Keratinocyte (primary cell): Measurements from ENCODE around the gene USH2A. TPM values are rescaled to one million over a fixed set of nuclear protein-coding genes. Genes with fewer than 3 reads are reported as not detected.

ENCODE experiments used
- DNase-seq: peaks from one replicate; pipeline ENCODE4 v3.0.0-alpha.2; 2011; ENCODE audit warnings: low read depth, missing footprints, low spot score
- FAIRE-seq: peaks from 2 replicates; lab custom pipeline; 2011; peaks lifted over from hg19 to GRCh38; lab: Jason Lieb, UNC
- H2AFZ ChIP-seq: 2 replicates; pipeline ENCODE4 v1.6.0; 2012; ENCODE audit warnings: low read length, control low read depth, inconsistent platforms; ENCODE audit not compliant: control insufficient read depth
- H3K27ac ChIP-seq: 2 replicates; pipeline ENCODE4 v1.5.1; 2011; ENCODE audit warnings: low read length; ENCODE audit not compliant: control insufficient read depth, insufficient read depth
- H3K27me3 ChIP-seq: 3 replicates; pipeline ENCODE4 v1.6.0; 2011; ENCODE audit warnings: low read length; ENCODE audit not compliant: control insufficient read depth, insufficient read depth; ENCODE audit errors: extremely low read depth
- H3K36me3 ChIP-seq, 2 experiments: 2 replicates in 1 of 2; 3 replicates in 1 of 2; pipeline ENCODE4 v1.5.1; 2011; ENCODE audit warnings: low read length in 2 of 2, mild to moderate bottlenecking in 1 of 2; ENCODE audit not compliant: control insufficient read depth in 2 of 2, insufficient read depth in 2 of 2; ENCODE audit errors: extremely low read depth in 1 of 2
- H3K4me1 ChIP-seq: 3 replicates; pipeline ENCODE4 v1.5.1; 2011; ENCODE audit warnings: low read length; ENCODE audit not compliant: control insufficient read depth, insufficient read depth; ENCODE audit errors: extremely low read depth
- H3K4me2 ChIP-seq: 3 replicates; pipeline ENCODE4 v1.6.0; 2011; ENCODE audit warnings: low read depth, low read length; ENCODE audit not compliant: control insufficient read depth, insufficient read depth; ENCODE audit errors: extremely low read depth
- H3K4me3 ChIP-seq, 3 experiments: fragments of 200-600 bp in 1 of 3; sonication (generic) in 1 of 3; 2 replicates in 2 of 3; 3 replicates in 1 of 3; pipeline ENCODE4 v1.5.1; 2011 to 2016; ENCODE audit warnings: low read length in 3 of 3, mild to moderate bottlenecking in 3 of 3, control low read depth in 2 of 3, inconsistent platforms in 1 of 3, low read depth in 1 of 3, mixed read lengths in 1 of 3, mixed run types in 1 of 3, moderate library complexity in 1 of 3; ENCODE audit not compliant: control insufficient read depth in 2 of 3, insufficient read depth in 2 of 3; ENCODE audit errors: extremely low read depth in 1 of 3
- H3K79me2 ChIP-seq: 2 replicates; pipeline ENCODE4 v1.6.0; 2012; ENCODE audit warnings: low read length; ENCODE audit not compliant: control insufficient read depth, insufficient read depth
- H3K9ac ChIP-seq: 3 replicates; pipeline ENCODE4 v1.6.0; 2011; ENCODE audit warnings: low read length; ENCODE audit not compliant: control insufficient read depth, insufficient read depth; ENCODE audit errors: extremely low read depth
- H3K9me1 ChIP-seq: 3 replicates; pipeline ENCODE4 v1.6.0; 2011; ENCODE audit warnings: low read length; ENCODE audit not compliant: control insufficient read depth, insufficient read depth; ENCODE audit errors: extremely low read depth
- H3K9me3 ChIP-seq: 2 replicates; pipeline ENCODE4 v1.5.1; 2012; ENCODE audit warnings: low read depth, low read length; ENCODE audit not compliant: control insufficient read depth
- H4K20me1 ChIP-seq: 3 replicates; pipeline ENCODE4 v1.6.0; 2011; ENCODE audit warnings: low read length; ENCODE audit not compliant: control insufficient read depth, insufficient read depth; ENCODE audit errors: extremely low read depth
- EZH2 ChIP-seq: IDR thresholded peaks from one replicate; pipeline ENCODE4 v1.6.1; 2012; ENCODE audit warnings: inconsistent platforms, mild to moderate bottlenecking, low read length, moderate library complexity
- dilution Hi-C: fragments of 300-500 bp; cut with MboI; formaldehyde crosslinking; loops from one replicate; pipeline ENCODE4 v1.7.0; 2020; ENCODE audit warnings: low sequenced_read_pairs; ENCODE audit not compliant: extremely low pct_ligation_motif_present
- polyA plus RNA-seq, 5 experiments: library from polyadenylated mRNA; depleted of rRNA in 3 of 5; stranded (reverse) in 3 of 5; stranded (forward) in 1 of 5; unstranded in 1 of 5; fragments of >200 nt; gene quantifications; 1 replicate in 1 of 5; 2 replicates in 3 of 5; 3 replicates in 1 of 5; pipeline versions ENCODE4 v1.2.1 to v1.2.3, GENCODE V29; 2011 to 2012; ENCODE audit warnings: missing spikeins in 2 of 5, low read depth in 1 of 5, low replicate concordance in 1 of 5
- TF ChIP-seq, protein P1 (sequence below), 3 experiments: IDR thresholded peaks in 1 of 3; conservative IDR thresholded peaks in 1 of 3; optimal IDR thresholded peaks in 1 of 3; 2 replicates in 2 of 3; 3 replicates in 1 of 3; pipeline versions ENCODE3 to v1.5.1; 2011; ENCODE audit warnings: low read length in 3 of 3, mild to moderate bottlenecking in 3 of 3, moderate library complexity in 2 of 3, control low read depth in 1 of 3, inconsistent platforms in 1 of 3; ENCODE audit not compliant: insufficient read depth in 2 of 3; ENCODE audit errors: extremely low read depth in 1 of 3

USH2A gene
- polyA plus RNA-seq, 1 donor (not counting 4 experiments of a cell fraction or from before 2014, with no cell fraction given) = not detected

DNA sequence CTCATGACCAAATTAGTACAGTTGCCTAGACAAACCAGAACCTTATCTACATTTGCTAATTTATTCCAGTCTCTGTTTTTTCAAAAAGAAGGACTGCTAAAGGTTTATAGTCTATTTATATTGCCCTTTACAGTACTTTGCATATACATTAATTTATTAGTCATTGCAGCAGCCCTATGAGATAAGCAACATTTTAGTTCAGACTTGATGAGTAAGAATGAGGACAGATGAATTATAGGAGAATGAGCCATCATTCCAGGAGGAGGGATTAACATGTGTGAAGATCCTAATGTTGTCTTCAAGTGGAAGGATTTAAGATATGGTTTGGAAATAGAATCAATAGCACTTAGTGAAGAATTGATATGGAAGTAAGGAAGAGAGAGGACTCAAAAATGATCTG lies 703.7 kb downstream of the USH2A start:
- H3K27me3 ChIP-seq = no peaks in the 10 kb centered on the region
- no peak overlapping the region for H2AFZ ChIP-seq
- no peak overlapping the region for H3K9ac ChIP-seq
- DNase-seq = peak; percentile 5
- no peak overlapping the region for H3K4me2 ChIP-seq
- H3K36me3 ChIP-seq = no peaks in the 10 kb centered on the region
- H3K79me2 ChIP-seq = no peaks in the 10 kb centered on the region
- no peak for TF ChIP-seq EZH2
- TF ChIP-seq, protein P1, sequence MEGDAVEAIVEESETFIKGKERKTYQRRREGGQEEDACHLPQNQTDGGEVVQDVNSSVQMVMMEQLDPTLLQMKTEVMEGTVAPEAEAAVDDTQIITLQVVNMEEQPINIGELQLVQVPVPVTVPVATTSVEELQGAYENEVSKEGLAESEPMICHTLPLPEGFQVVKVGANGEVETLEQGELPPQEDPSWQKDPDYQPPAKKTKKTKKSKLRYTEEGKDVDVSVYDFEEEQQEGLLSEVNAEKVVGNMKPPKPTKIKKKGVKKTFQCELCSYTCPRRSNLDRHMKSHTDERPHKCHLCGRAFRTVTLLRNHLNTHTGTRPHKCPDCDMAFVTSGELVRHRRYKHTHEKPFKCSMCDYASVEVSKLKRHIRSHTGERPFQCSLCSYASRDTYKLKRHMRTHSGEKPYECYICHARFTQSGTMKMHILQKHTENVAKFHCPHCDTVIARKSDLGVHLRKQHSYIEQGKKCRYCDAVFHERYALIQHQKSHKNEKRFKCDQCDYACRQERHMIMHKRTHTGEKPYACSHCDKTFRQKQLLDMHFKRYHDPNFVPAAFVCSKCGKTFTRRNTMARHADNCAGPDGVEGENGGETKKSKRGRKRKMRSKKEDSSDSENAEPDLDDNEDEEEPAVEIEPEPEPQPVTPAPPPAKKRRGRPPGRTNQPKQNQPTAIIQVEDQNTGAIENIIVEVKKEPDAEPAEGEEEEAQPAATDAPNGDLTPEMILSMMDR (optimal IDR thresholded peaks at IDR 0.05 in 1 of 3, IDR thresholded peaks at IDR 0.05 in 1 of 3, conservative IDR thresholded peaks at IDR 0.05 in 1 of 3; ENCODE audit: extremely low read depth in 1 of 3, insufficient read depth in 2 of 3, low read length in 3 of 3) = no peak
- dilution Hi-C loops = no loop called here
- H3K9me3 ChIP-seq = no peaks in the 10 kb centered on the region
- no peak overlapping the region for H3K27ac ChIP-seq
- no peak for FAIRE-seq
- no peaks in the 10 kb centered on the region for H4K20me1 ChIP-seq
- no peak overlapping the region for H3K4me3 ChIP-seq
- peaks cover 8% of the 10 kb centered on the region for H3K4me1 ChIP-seq
- no peaks in the 10 kb centered on the region for H3K9me1 ChIP-seq

GRCh38 chr1:215718575-215719287 lies 704.5 kb downstream of the USH2A start:
- H3K27me3 ChIP-seq = no peaks in the 10 kb centered on the region
- TF ChIP-seq, protein P1 (optimal IDR thresholded peaks at IDR 0.05 in 1 of 3, IDR thresholded peaks at IDR 0.05 in 1 of 3, conservative IDR thresholded peaks at IDR 0.05 in 1 of 3; ENCODE audit: extremely low read depth in 1 of 3, insufficient read depth in 2 of 3, low read length in 3 of 3) = no peak
- TF ChIP-seq EZH2 = no peak
- no peaks in the 10 kb centered on the region for H3K9me1 ChIP-seq
- dilution Hi-C loops = no loop called here
- no peak for DNase-seq
- H3K27ac ChIP-seq = no peak overlapping the region
- no peak overlapping the region for H3K9ac ChIP-seq
- FAIRE-seq = no peak
- peaks cover 8% of the 10 kb centered on the region for H3K4me1 ChIP-seq
- no peaks in the 10 kb centered on the region for H3K36me3 ChIP-seq
- no peak overlapping the region for H2AFZ ChIP-seq
- H3K79me2 ChIP-seq = no peaks in the 10 kb centered on the region
- H3K4me2 ChIP-seq = no peak overlapping the region
- H4K20me1 ChIP-seq = no peaks in the 10 kb centered on the region
- no peak overlapping the region for H3K4me3 ChIP-seq
- no peaks in the 10 kb centered on the region for H3K9me3 ChIP-seq
